GM12878 (cell line): ENCODE results near the gene RAD1. TPM values are rescaled to one million over a fixed set of nuclear protein-coding genes. Genes with fewer than 3 reads are reported as not detected.

Source experiments
- ATAC-seq: fragments of 200-7000 bp; cut with Tn5 transposase; 3 replicates; pipeline ENCODE4 v1.9.1; 2020; ENCODE audit warnings: mild to moderate bottlenecking, moderate library complexity
- Bru-seq: library from RNA; stranded (reverse); fragments of 400-500 nt; gene quantifications from one replicate; lab custom pipeline; 2021; lab: Mats Ljungman, UMichigan
- BruChase-seq, 2 experiments: library from RNA; stranded (reverse); fragments of 400-500 nt; gene quantifications; one replicate each; lab custom pipeline; 2021; lab: Mats Ljungman, UMichigan
- BruUV-seq: library from RNA; stranded (reverse); fragments of 400-500 nt; replicated peaks from 2 replicates; lab custom pipeline; 2021; lab: Mats Ljungman, UMichigan
- CTCF ChIA-PET: fragments of 300-600 bp; sonication (Branson Sonifier 250); formaldehyde crosslinking; extraction: SDS; loops from one replicate; lab custom pipeline; 2021; ENCODE audit warnings: inconsistent platforms; lab: Yijun Ruan, JAX
- POLR2A ChIA-PET: fragments of 350-600 bp; formaldehyde crosslinking; extraction: SDS; loops from one replicate; lab custom pipeline; 2021; ENCODE audit warnings: inconsistent platforms; lab: Charles Lee
- RAD21 ChIA-PET: fragments of 300-600 bp; sonication (Branson Sonifier 250); formaldehyde crosslinking; loops from one replicate; lab custom pipeline; 2023; ENCODE audit warnings: antibody characterized with exemption; ENCODE audit not compliant: unreplicated experiment; lab: Charles Lee
- SMC1A ChIA-PET: fragments of 300-600 bp; sonication (Branson Sonifier 250); formaldehyde crosslinking; loops from one replicate; lab custom pipeline; 2023; ENCODE audit not compliant: unreplicated experiment, uncharacterized antibody; lab: Charles Lee
- DNase-seq: peaks from one replicate; pipeline ENCODE4 v3.0.0-alpha.2; 2011; ENCODE audit warnings: low read depth, low spot score
- FAIRE-seq: peaks from 3 replicates; lab custom pipeline; 2011; peaks lifted over from hg19 to GRCh38; lab: Jason Lieb, UNC
- H2AFZ ChIP-seq: 2 replicates; pipeline ENCODE4 v1.6.0; 2011; ENCODE audit warnings: low read depth, low read length, control low read depth; ENCODE audit not compliant: control insufficient read depth
- H3K27ac ChIP-seq: 2 replicates; pipeline ENCODE4 v1.5.1; 2011; ENCODE audit warnings: control low read depth; ENCODE audit not compliant: control insufficient read depth, insufficient read depth
- H3K27me3 ChIP-seq, 2 experiments: replicated peaks in 1 of 2; 2 replicates each; pipeline versions ENCODE4 v1.6.0 to v1.6.1; 2011; ENCODE audit warnings: low read length in 1 of 2; ENCODE audit not compliant: control insufficient read depth in 2 of 2, insufficient read depth in 2 of 2
- H3K36me3 ChIP-seq, 2 experiments: 2 replicates each; pipeline ENCODE4 v1.5.1; 2011; ENCODE audit warnings: low read length in 1 of 2; ENCODE audit not compliant: control insufficient read depth in 2 of 2, insufficient read depth in 2 of 2
- H3K4me1 ChIP-seq: 2 replicates; pipeline ENCODE4 v1.6.1; 2011; ENCODE audit warnings: mild to moderate bottlenecking, low read length, moderate library complexity, mixed read lengths; ENCODE audit not compliant: control insufficient read depth, insufficient read depth
- H3K4me2 ChIP-seq: 2 replicates; pipeline ENCODE4 v1.6.0; 2011; ENCODE audit warnings: control low read depth; ENCODE audit not compliant: control insufficient read depth, insufficient read depth
- H3K4me3 ChIP-seq: fragments of 200-600 bp; sonication (generic); 2 replicates; pipeline ENCODE4 v1.5.1; 2016
- H3K79me2 ChIP-seq: 2 replicates; pipeline ENCODE4 v1.6.0; 2011; ENCODE audit warnings: low read length; ENCODE audit not compliant: control insufficient read depth, insufficient read depth
- H3K9ac ChIP-seq: 2 replicates; pipeline ENCODE4 v1.8.0; 2011; ENCODE audit warnings: low read length, control low read depth, mixed read lengths; ENCODE audit not compliant: control insufficient read depth, insufficient read depth
- H3K9me3 ChIP-seq: replicated peaks from 3 replicates; pipeline ENCODE4 v1.5.1; 2011; ENCODE audit warnings: mild to moderate bottlenecking, low read length; ENCODE audit not compliant: control insufficient read depth, insufficient read depth
- H4K20me1 ChIP-seq: 2 replicates; pipeline ENCODE4 v1.6.0; 2011; ENCODE audit not compliant: control insufficient read depth, insufficient read depth
- BACH1 ChIP-seq: fragments of 450-650 bp; IDR thresholded peaks from 2 replicates; pipeline ENCODE4 v1.6.1; 2017; ENCODE audit warnings: mild to moderate bottlenecking, borderline replicate concordance
- CBX3 ChIP-seq: fragments of 200-600 bp; sonication (generic); IDR thresholded peaks from 2 replicates; pipeline ENCODE4 v1.6.1; 2016; ENCODE audit warnings: low read depth, borderline replicate concordance
- FOS ChIP-seq: IDR thresholded peaks from 3 replicates; pipeline ENCODE4 v1.6.1; 2011; ENCODE audit warnings: borderline replicate concordance; ENCODE audit not compliant: insufficient read length; ENCODE audit errors: extremely low read depth
- FOXM1 ChIP-seq: IDR thresholded peaks from 2 replicates; pipeline ENCODE4 v1.6.1; 2012; ENCODE audit warnings: low read depth, mild to moderate bottlenecking, inconsistent platforms, low read length, moderate library complexity
- JUND ChIP-seq: IDR thresholded peaks from 2 replicates; pipeline ENCODE4 v1.6.1; 2012; ENCODE audit warnings: low read depth, mild to moderate bottlenecking, low read length, improper control_type of control experiment, moderate library complexity
- NFYB ChIP-seq: IDR thresholded peaks from 2 replicates; pipeline ENCODE4 v1.6.1; 2011; ENCODE audit warnings: low read depth, mild to moderate bottlenecking, low read length, improper control_type of control experiment, moderate library complexity; ENCODE audit not compliant: insufficient read depth
- SMAD5 ChIP-seq: IDR thresholded peaks from 2 replicates; pipeline ENCODE4 v1.6.1; 2016; ENCODE audit warnings: antibody characterized with exemption, low read depth
- TARDBP ChIP-seq: IDR thresholded peaks from 2 replicates; pipeline ENCODE4 v1.6.1; 2016; ENCODE audit warnings: borderline replicate concordance
- TBL1XR1 ChIP-seq: IDR thresholded peaks from 2 replicates; pipeline ENCODE4 v1.6.1; 2012; ENCODE audit warnings: low read depth, low read length, improper control_type of control experiment
- TCF7 ChIP-seq: IDR thresholded peaks from 2 replicates; pipeline ENCODE4 v1.6.1; 2014; ENCODE audit warnings: antibody characterized with exemption, borderline replicate concordance
- YBX1 ChIP-seq: fragments of 450-650 bp; IDR thresholded peaks from 2 replicates; pipeline ENCODE4 v1.6.1; 2016; ENCODE audit warnings: antibody characterized with exemption
- WGBS: methylation state at CpG from one replicate; pipeline ENCODE4 v1.1.6; 2016; ENCODE audit warnings: low lambda C conversion rate; ENCODE audit not compliant: insufficient replicate concordance, insufficient coverage; ENCODE audit errors: missing lambda C conversion rate; 5-methylcytosine and 5-hydroxymethylcytosine counted together
- in situ Hi-C: fragments of 300-500 bp; cut with MboI; formaldehyde crosslinking; loops from 9 replicates; pipeline ENCODE4 v1.14.3; 2018; ENCODE audit warnings: mixed read lengths
- intact Hi-C: fragments of 100-400 bp; cut with micrococcal nuclease; formaldehyde crosslinking; loops from one replicate; pipeline ENCODE4 v1.14.2; 2022; ENCODE audit not compliant: unreplicated experiment
- long read RNA-seq, 2 experiments: library from polyadenylated mRNA; unstranded; transcript quantifications; one replicate each; pipeline ENCODE4 v2.0.0, GENCODE V29; 2019 to 2020
- polyA minus RNA-seq, 3 experiments: library from RNA; depleted of rRNA, polyadenylated mRNA; stranded (reverse); fragments of >200 nt; gene quantifications; 2 replicates each; pipeline ENCODE4 v1.2.3, GENCODE V29; 2011
- polyA plus RNA-seq, 11 experiments: library from polyadenylated mRNA; depleted of rRNA in 4 of 11; unstranded in 6 of 11; stranded (reverse) in 5 of 11; fragments of >200 nt; fragmentation: Nextera tagmentation in 4 of 11; fragmentation: Illumina TruSeq in 1 of 11; extraction: Ambion mirVana in 4 of 11; extraction: Trizol in 1 of 11; gene quantifications; 1 replicate in 1 of 11; 2 replicates in 10 of 11; pipeline versions ENCODE4 v1.2.1 to v1.2.3, GENCODE V29; 2011 to 2016; ENCODE audit warnings: inconsistent platforms in 2 of 11, missing spikeins in 2 of 11, low read depth in 1 of 11
- total RNA-seq, 4 experiments: library from RNA; depleted of rRNA in 3 of 4; stranded (reverse); fragments of >200 nt in 3 of 4; fragmentation: Illumina TruSeq in 1 of 4; extraction: Trizol in 1 of 4; gene quantifications; 2 replicates each; pipeline versions ENCODE4 v1.2.1 to v1.2.3, GENCODE V29; 2013 to 2021
- TF ChIP-seq, protein P1 (sequence below): fragments of 450-650 bp; IDR thresholded peaks from 2 replicates; pipeline ENCODE4 v1.6.1; 2017; ENCODE audit warnings: mild to moderate bottlenecking, low read depth, inconsistent platforms; ENCODE audit not compliant: poor library complexity, severe bottlenecking
- TF ChIP-seq, protein P2 (sequence below): fragments of 150-350 bp; IDR thresholded peaks from 2 replicates; pipeline ENCODE4 v1.6.1; 2014; ENCODE audit warnings: mild to moderate bottlenecking, low read depth, low read length

The RAD1 gene
- total RNA-seq (2013; cell fraction: nucleolus; rRNA removed): 30.3 and 31.4 TPM in 2 replicates
- total RNA-seq (2014; rRNA removed): 38.4 and 43.0 TPM in 2 replicates
- 27.1 and 28.5 TPM in 2 replicates for total RNA-seq (2014; rRNA removed; fragmentation: Illumina TruSeq; extraction: Trizol)
- 22.4 and 24.3 TPM in 2 replicates for total RNA-seq (2021)
- polyA plus RNA-seq (2011; ENCODE audit: low read depth): 11.8 TPM
- 31.4 and 36.1 TPM in 2 replicates for polyA plus RNA-seq (2011; rRNA removed)
- polyA plus RNA-seq (2011; cell fraction: cytosol; rRNA removed): 11.6 and 23.1 TPM in 2 replicates
- polyA plus RNA-seq (2011; cell fraction: nucleus; rRNA removed): 13.9 and 16.5 TPM in 2 replicates
- polyA plus RNA-seq (2012): 17.6 and 18.0 TPM in 2 replicates
- polyA plus RNA-seq (2014; fragmentation: Illumina TruSeq; extraction: Trizol): 17.7 and 21.1 TPM in 2 replicates
- polyA plus RNA-seq (2014; fragmentation: Nextera tagmentation; extraction: Ambion mirVana): 10 to 100 TPM; 43.4 to 58.4 TPM
- polyA plus RNA-seq (2014; rRNA removed): 31.3 and 32.9 TPM in 2 replicates
- polyA plus RNA-seq (2016; fragmentation: Nextera tagmentation; extraction: Ambion mirVana): 10 to 100 TPM; 43.9 to 57.0 TPM
- polyA minus RNA-seq (2011; rRNA and poly(A)+ RNA removed): 18.3 and 26.7 TPM in 2 replicates
- polyA minus RNA-seq (2011; cell fraction: cytosol; rRNA and poly(A)+ RNA removed): 10.8 and 11.4 TPM in 2 replicates
- 18.5 and 33.1 TPM in 2 replicates for polyA minus RNA-seq (2011; cell fraction: nucleus; rRNA and poly(A)+ RNA removed)
- percentile 80 among the genes with signal in this experiment for Bru-seq, nascent RNA
- BruChase-seq, experiment 1, labeled RNA remaining after a 6-hour chase: percentile 82 among the genes with signal in this experiment
- percentile 85 among the genes with signal in this experiment for BruChase-seq, experiment 2, labeled RNA remaining after a 2-hour chase
- long read RNA-seq, experiment 1, full-length matches to known transcripts: 23 of 29 reads
- long read RNA-seq, experiment 1, partial matches to known transcripts: 1 of 29 reads
- long read RNA-seq, experiment 1, other reads (novel, unspliced or antisense): 5 of 29 reads
- long read RNA-seq, experiment 2, full-length matches to known transcripts: 158 of 197 reads
- long read RNA-seq, experiment 2, partial matches to known transcripts: 9 of 197 reads
- long read RNA-seq, experiment 2, other reads (novel, unspliced or antisense): 30 of 197 reads

- H4K20me1 ChIP-seq: no peaks in the 10 kb centered on the region
- H2AFZ ChIP-seq: peak within 1 kb of the TSS; percentile 96
- H3K36me3 ChIP-seq: peaks cover 0 to 7% of the 10 kb centered on the region in 2 experiments; a peak in 1 of 4 replicates
- no peaks in the 10 kb centered on the region for H3K27me3 ChIP-seq
- ATAC-seq (peak; percentile 96), FAIRE-seq (peak; percentile 69), DNase-seq (peak; percentile 86)
- H3K27ac ChIP-seq: peak within 1 kb of the TSS; percentile 90
- RAD21 ChIA-PET: interaction anchor here (0.9 to 3.8 kb wide), 8 partner anchors 9 to 429 kb away, joined by 3 to 50 read pairs (median 4); partner anchors contain the start of gene DNAJC21
- POLR2A ChIA-PET: interaction anchor here (0.5 to 5.3 kb wide), 5 partner anchors 11 to 721 kb away, joined by 3 to 79 read pairs (median 5); partner anchors contain the start of gene DNAJC21
- WGBS: under 1% methylated on average over 67 of the region's 67 CpGs
- SMC1A ChIA-PET: interaction anchor here (0.7 to 4.5 kb wide), 12 partner anchors 9 to 416 kb away, joined by 3 to 27 read pairs (median 3); no protein-coding TSS in a partner anchor
- H3K4me2 ChIP-seq: peak within 1 kb of the TSS; percentile 88
- CTCF ChIA-PET: interaction anchor here (0.7 to 2.9 kb wide), 10 partner anchors 14 to 429 kb away, joined by 3 to 13 read pairs (median 5); partner anchors contain the start of gene DNAJC21
- no peaks in the 10 kb centered on the region for H3K9me3 ChIP-seq
- peaks cover 6% of the 10 kb centered on the region; the same call in 1 of the 2 replicates for H3K4me1 ChIP-seq
- intact Hi-C loops: loop anchor here (2.0 to 10.0 kb wide), 3 partner anchors 14 to 910 kb away; partner anchors contain the start of genes AMACR and DNAJC21
- peak within 1 kb of the TSS; percentile 96 for H3K9ac ChIP-seq
- no TSS peak for BruUV-seq
- in situ Hi-C loops: loop anchor here (10.0 to 25.0 kb wide), 3 partner anchors 428 to 1470 kb away; partner anchors contain the start of genes AMACR and TARS1
- peak within 1 kb of the TSS; percentile 100 for H3K4me3 ChIP-seq
- H3K79me2 ChIP-seq: peaks cover 69% of the 10 kb centered on the region
- 0 out of 2 replicates have a peak, but pooled peaks have one; percentile 35 for TF ChIP-seq BACH1
- no peak for TF ChIP-seq YBX1
- TF ChIP-seq NFYB: no peak
- TF ChIP-seq FOXM1: no peak
- TF ChIP-seq TCF7: no peak
- peak; percentile 86 for TF ChIP-seq TARDBP
- no peak for TF ChIP-seq CBX3
- peak; percentile 68; the same call in 1 of the 2 replicates for TF ChIP-seq TBL1XR1
- TF ChIP-seq FOS: no peak
- TF ChIP-seq, protein P1, sequence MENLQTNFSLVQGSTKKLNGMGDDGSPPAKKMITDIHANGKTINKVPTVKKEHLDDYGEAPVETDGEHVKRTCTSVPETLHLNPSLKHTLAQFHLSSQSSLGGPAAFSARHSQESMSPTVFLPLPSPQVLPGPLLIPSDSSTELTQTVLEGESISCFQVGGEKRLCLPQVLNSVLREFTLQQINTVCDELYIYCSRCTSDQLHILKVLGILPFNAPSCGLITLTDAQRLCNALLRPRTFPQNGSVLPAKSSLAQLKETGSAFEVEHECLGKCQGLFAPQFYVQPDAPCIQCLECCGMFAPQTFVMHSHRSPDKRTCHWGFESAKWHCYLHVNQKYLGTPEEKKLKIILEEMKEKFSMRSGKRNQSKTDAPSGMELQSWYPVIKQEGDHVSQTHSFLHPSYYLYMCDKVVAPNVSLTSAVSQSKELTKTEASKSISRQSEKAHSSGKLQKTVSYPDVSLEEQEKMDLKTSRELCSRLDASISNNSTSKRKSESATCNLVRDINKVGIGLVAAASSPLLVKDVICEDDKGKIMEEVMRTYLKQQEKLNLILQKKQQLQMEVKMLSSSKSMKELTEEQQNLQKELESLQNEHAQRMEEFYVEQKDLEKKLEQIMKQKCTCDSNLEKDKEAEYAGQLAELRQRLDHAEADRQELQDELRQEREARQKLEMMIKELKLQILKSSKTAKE: no peak
- TF ChIP-seq JUND: no peak
- TF ChIP-seq SMAD5: peak; percentile 86
- TF ChIP-seq, protein P2, sequence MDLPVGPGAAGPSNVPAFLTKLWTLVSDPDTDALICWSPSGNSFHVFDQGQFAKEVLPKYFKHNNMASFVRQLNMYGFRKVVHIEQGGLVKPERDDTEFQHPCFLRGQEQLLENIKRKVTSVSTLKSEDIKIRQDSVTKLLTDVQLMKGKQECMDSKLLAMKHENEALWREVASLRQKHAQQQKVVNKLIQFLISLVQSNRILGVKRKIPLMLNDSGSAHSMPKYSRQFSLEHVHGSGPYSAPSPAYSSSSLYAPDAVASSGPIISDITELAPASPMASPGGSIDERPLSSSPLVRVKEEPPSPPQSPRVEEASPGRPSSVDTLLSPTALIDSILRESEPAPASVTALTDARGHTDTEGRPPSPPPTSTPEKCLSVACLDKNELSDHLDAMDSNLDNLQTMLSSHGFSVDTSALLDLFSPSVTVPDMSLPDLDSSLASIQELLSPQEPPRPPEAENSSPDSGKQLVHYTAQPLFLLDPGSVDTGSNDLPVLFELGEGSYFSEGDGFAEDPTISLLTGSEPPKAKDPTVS: no peak; the same call in 1 of the 2 replicates
These were observed at the start of gene RAD1, which contains the start of gene BRIX1 for GRCh38 chr5:34915139-34915855. RAD1 (minus strand) TSS chr5:34915504; CDS start chr5:34914892, 612 bp downstream. BRIX1 (plus strand) TSS chr5:34915711; CDS start chr5:34915739, 28 bp downstream.
